Measurements from ENCODE around the gene MALRD1.

DNA sequence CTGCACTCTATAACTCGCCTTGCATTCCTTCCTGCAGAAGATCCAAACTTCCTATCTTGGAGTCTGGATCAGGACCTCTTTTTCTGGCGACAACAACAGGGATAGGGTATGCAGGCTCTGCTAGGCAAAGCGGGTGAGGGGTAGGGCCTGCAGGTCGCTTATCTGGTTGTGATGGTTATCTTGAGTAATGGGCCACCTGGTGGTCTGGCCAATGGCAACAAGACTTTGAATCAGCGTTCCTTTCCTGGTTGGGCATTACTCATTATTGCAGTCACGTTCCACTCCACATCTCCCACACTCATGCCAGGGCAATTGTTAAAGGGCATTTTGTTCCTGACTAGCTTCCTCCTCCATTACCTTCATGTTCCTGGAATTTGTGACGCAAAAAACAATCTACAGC, 719.3 kb downstream of the MALRD1 start:
- TF ChIP-seq, protein P1, sequence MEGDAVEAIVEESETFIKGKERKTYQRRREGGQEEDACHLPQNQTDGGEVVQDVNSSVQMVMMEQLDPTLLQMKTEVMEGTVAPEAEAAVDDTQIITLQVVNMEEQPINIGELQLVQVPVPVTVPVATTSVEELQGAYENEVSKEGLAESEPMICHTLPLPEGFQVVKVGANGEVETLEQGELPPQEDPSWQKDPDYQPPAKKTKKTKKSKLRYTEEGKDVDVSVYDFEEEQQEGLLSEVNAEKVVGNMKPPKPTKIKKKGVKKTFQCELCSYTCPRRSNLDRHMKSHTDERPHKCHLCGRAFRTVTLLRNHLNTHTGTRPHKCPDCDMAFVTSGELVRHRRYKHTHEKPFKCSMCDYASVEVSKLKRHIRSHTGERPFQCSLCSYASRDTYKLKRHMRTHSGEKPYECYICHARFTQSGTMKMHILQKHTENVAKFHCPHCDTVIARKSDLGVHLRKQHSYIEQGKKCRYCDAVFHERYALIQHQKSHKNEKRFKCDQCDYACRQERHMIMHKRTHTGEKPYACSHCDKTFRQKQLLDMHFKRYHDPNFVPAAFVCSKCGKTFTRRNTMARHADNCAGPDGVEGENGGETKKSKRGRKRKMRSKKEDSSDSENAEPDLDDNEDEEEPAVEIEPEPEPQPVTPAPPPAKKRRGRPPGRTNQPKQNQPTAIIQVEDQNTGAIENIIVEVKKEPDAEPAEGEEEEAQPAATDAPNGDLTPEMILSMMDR (IDR thresholded peaks at IDR 0.05): no peak
- no peak for TF ChIP-seq POLR2A (IDR thresholded peaks at IDR 0.05)

Data from uterus (tissue), 2 donors.